H1 (cell line): ENCODE results near the gene FMNL2. TPM values are rescaled to one million over a fixed set of nuclear protein-coding genes. Genes with fewer than 3 reads are reported as not detected.

ENCODE experiments used
- EP300 ChIP-seq, 2 experiments: IDR thresholded peaks; 1 replicate in 1 of 2; 2 replicates in 1 of 2; pipeline ENCODE4 v1.6.1; 2011 to 2012; ENCODE audit warnings: low read depth in 2 of 2, low read length in 2 of 2, mild to moderate bottlenecking in 2 of 2, borderline replicate concordance in 1 of 2, inconsistent platforms in 1 of 2, moderate library complexity in 1 of 2
- JUND ChIP-seq: IDR thresholded peaks from 2 replicates; pipeline ENCODE4 v1.6.1; 2011; ENCODE audit warnings: mild to moderate bottlenecking, improper control_type of control experiment, low read length
- RAD21 ChIP-seq, 2 experiments: IDR thresholded peaks in 1 of 2; conservative IDR thresholded peaks in 1 of 2; 2 replicates each; pipeline ENCODE4 v1.6.1; 2011; ENCODE audit warnings: low read depth in 2 of 2, low read length in 2 of 2, improper control_type of control experiment in 1 of 2, inconsistent platforms in 1 of 2, mild to moderate bottlenecking in 1 of 2, moderate library complexity in 1 of 2
- SP1 ChIP-seq: IDR thresholded peaks from 2 replicates; pipeline ENCODE4 v1.6.1; 2011; ENCODE audit warnings: low read depth, low read length
- TAF7 ChIP-seq: optimal IDR thresholded peaks from 2 replicates; pipeline ENCODE3; 2011; ENCODE audit warnings: low read depth, mild to moderate bottlenecking, inconsistent platforms, low read length, moderate library complexity, borderline replicate concordance
- TEAD4 ChIP-seq: IDR thresholded peaks from 2 replicates; pipeline ENCODE4 v1.6.1; 2012; ENCODE audit warnings: low read depth, low read length, inconsistent platforms, mixed read lengths
- polyA plus RNA-seq, 7 experiments: library from polyadenylated mRNA; depleted of rRNA in 3 of 7; stranded (reverse) in 5 of 7; unstranded in 2 of 7; fragments of >200 nt in 5 of 7; fragments of 200-250 nt in 2 of 7; gene quantifications; 1 replicate in 5 of 7; 2 replicates in 1 of 7; 4 replicates in 1 of 7; pipeline versions ENCODE4 v1.2.1 to v1.2.3, GENCODE V29; 2011 to 2013; ENCODE audit warnings: missing spikeins in 2 of 7, mixed read lengths in 2 of 7
- total RNA-seq: library from RNA; stranded (reverse); fragmentation: NEBNext Ultra II Directional; extraction: Animal tissue kit (Norgen Biotek cat#: 25700); gene quantifications from 2 replicates; pipeline ENCODE4 v1.2.1, GENCODE V29; 2021
- TF ChIP-seq, protein P1 (sequence below): fragments of 300-600 bp; sonication (generic); IDR thresholded peaks from 2 replicates; pipeline ENCODE4 v1.7.1; 2012; ENCODE audit warnings: low read length, moderate library complexity, mild to moderate bottlenecking, inconsistent platforms; ENCODE audit not compliant: insufficient replicate concordance

The FMNL2 gene
- total and polyA plus RNA-seq, 2 of the 8 experiments (the other 6 are each of a cell fraction or from before 2014, with no cell fraction given) = 15.5 to 45.1 TPM

DNA sequence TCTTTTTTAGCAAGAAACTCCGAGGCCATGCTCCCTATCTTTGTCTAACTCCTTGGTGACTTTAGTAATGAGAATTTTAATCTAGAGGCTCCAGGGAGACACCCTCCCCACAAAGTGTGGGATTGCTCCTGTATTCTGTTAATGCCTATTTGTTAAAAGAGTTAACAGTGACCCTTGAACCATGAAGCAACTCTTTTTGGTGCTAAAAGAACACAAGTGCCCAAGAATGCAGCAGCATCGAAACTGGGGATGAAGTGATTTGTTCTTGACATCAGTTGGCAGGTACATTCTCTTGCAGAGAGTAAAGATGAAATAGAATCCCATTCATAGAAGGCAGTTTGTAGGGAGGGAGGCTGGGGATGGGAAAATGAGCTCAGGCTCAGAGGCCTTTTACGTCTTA lies 50.0 kb downstream of the FMNL2 start (continued):
- TF ChIP-seq, protein P1, sequence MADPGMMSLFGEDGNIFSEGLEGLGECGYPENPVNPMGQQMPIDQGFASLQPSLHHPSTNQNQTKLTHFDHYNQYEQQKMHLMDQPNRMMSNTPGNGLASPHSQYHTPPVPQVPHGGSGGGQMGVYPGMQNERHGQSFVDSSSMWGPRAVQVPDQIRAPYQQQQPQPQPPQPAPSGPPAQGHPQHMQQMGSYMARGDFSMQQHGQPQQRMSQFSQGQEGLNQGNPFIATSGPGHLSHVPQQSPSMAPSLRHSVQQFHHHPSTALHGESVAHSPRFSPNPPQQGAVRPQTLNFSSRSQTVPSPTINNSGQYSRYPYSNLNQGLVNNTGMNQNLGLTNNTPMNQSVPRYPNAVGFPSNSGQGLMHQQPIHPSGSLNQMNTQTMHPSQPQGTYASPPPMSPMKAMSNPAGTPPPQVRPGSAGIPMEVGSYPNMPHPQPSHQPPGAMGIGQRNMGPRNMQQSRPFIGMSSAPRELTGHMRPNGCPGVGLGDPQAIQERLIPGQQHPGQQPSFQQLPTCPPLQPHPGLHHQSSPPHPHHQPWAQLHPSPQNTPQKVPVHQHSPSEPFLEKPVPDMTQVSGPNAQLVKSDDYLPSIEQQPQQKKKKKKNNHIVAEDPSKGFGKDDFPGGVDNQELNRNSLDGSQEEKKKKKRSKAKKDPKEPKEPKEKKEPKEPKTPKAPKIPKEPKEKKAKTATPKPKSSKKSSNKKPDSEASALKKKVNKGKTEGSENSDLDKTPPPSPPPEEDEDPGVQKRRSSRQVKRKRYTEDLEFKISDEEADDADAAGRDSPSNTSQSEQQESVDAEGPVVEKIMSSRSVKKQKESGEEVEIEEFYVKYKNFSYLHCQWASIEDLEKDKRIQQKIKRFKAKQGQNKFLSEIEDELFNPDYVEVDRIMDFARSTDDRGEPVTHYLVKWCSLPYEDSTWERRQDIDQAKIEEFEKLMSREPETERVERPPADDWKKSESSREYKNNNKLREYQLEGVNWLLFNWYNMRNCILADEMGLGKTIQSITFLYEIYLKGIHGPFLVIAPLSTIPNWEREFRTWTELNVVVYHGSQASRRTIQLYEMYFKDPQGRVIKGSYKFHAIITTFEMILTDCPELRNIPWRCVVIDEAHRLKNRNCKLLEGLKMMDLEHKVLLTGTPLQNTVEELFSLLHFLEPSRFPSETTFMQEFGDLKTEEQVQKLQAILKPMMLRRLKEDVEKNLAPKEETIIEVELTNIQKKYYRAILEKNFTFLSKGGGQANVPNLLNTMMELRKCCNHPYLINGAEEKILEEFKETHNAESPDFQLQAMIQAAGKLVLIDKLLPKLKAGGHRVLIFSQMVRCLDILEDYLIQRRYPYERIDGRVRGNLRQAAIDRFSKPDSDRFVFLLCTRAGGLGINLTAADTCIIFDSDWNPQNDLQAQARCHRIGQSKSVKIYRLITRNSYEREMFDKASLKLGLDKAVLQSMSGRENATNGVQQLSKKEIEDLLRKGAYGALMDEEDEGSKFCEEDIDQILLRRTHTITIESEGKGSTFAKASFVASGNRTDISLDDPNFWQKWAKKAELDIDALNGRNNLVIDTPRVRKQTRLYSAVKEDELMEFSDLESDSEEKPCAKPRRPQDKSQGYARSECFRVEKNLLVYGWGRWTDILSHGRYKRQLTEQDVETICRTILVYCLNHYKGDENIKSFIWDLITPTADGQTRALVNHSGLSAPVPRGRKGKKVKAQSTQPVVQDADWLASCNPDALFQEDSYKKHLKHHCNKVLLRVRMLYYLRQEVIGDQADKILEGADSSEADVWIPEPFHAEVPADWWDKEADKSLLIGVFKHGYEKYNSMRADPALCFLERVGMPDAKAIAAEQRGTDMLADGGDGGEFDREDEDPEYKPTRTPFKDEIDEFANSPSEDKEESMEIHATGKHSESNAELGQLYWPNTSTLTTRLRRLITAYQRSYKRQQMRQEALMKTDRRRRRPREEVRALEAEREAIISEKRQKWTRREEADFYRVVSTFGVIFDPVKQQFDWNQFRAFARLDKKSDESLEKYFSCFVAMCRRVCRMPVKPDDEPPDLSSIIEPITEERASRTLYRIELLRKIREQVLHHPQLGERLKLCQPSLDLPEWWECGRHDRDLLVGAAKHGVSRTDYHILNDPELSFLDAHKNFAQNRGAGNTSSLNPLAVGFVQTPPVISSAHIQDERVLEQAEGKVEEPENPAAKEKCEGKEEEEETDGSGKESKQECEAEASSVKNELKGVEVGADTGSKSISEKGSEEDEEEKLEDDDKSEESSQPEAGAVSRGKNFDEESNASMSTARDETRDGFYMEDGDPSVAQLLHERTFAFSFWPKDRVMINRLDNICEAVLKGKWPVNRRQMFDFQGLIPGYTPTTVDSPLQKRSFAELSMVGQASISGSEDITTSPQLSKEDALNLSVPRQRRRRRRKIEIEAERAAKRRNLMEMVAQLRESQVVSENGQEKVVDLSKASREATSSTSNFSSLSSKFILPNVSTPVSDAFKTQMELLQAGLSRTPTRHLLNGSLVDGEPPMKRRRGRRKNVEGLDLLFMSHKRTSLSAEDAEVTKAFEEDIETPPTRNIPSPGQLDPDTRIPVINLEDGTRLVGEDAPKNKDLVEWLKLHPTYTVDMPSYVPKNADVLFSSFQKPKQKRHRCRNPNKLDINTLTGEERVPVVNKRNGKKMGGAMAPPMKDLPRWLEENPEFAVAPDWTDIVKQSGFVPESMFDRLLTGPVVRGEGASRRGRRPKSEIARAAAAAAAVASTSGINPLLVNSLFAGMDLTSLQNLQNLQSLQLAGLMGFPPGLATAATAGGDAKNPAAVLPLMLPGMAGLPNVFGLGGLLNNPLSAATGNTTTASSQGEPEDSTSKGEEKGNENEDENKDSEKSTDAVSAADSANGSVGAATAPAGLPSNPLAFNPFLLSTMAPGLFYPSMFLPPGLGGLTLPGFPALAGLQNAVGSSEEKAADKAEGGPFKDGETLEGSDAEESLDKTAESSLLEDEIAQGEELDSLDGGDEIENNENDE = no peak
- TF ChIP-seq TAF7 (no peak), TEAD4 (no peak), RAD21 (IDR thresholded peaks at IDR 0.05 in 1 of 2, conservative IDR thresholded peaks at IDR 0.05 in 1 of 2; ENCODE audit: low read depth in 2 of 2, low read length in 2 of 2) (no peak), JUND (no peak), SP1 (no peak), EP300 (IDR thresholded peaks at IDR 0.05; ENCODE audit: borderline replicate concordance in 1 of 2, low read depth in 2 of 2, low read length in 2 of 2) (no peak)
- TF ChIP-seq, all 59 proteins: peak for 0
